Measurements from ENCODE around the gene NTM.

Gene NTM

DNA sequence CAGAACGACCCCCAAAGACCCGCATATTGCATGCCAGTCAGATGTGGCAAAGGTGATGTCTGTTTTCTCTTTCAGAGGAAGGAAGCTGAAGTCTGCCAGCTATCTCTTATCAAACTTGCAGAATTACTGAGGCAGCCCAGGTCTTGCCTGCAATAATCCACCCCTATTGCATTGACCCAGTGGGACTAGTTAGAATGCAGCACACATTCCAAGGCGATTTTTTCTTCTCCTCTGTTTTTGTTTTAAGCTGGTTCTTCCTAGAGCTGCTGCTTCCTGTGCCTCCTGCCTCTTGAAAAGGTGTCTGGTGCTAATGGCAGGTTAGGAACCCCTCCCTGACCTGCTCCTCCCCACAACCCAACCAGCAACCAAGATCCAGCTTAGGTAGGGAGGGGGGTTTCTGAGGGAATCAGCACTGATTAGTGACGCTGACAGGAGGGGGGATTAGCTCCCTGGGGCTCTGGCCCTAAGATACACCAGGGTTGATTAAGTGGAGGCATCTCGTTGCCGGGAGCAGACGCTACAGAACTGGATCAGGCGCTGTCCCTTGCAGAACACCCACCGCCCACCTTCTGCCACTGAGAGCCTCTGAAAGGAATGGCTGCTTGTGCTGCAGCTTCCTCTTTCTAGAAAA lies 2.8 kb downstream of the NTM start:
- no peak for DNase-seq (ENCODE audit: low read depth in 2 of 2, low spot score in 1 of 2)

DNA sequence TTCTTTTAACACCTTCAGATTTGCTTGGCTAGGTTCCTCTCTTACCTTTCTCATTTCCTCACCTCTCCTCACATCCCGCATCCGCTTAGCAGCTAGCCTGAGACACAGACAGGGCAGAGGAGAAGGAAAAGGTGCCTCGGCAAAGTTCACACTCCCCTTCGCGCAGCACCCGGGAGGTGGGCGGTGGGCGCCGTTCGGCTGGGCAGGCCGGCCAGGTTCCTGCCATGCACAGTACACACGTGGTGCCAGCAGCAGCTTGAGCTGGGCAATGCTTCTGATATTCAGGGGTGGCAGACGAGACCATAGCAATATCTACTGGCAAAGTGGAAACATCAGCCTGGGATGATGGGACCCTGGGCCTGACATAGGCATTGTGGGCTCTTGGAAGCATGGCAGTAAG lies 3.3 kb downstream of the NTM start:
- DNase-seq (ENCODE audit: low read depth in 2 of 2, low spot score in 1 of 2): no peak

DNA sequence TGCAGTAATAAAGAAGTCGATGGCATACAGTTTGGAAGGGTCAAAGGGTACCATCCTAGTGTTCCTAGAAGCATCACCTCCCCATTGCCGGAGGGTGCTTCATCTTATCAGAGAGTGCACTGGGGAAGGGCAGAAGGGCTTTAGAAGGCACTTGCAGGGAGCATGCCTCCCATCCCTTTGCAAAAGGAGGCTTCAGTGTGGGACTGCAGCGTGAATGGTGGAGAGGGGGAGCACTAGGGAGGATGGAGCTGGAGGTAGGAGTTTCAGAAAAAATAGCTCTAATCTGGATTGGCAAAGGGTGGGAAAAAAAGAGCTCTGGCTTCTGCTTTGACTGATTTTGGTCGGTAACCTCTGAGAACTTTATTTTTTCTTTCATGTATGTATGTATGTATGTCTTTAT lies 5.0 kb downstream of the NTM start:
- DNase-seq (ENCODE audit: low read depth in 2 of 2, low spot score in 1 of 2): no peak

DNA sequence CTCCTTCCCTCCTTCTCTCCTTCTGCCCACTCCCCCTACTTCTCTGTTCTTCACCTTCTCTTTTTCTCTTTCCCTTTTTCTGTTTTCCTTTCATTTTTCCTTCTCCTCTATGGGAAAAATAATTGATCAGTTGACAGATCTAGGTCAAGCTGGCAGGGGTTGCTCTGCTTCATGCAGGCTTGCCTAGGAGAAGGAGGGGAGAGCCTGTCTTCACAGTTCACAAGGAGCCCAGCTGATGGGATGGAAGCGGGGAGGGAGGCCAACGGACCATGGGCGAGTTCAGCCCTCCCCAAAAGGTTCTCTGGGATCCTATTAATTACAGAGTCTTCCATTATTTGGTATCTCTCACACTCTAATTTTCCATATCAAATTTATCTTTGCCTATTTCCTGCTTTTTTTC lies 5.5 kb downstream of the NTM start:
- no peak for DNase-seq (ENCODE audit: low read depth in 2 of 2, low spot score in 1 of 2)

DNA sequence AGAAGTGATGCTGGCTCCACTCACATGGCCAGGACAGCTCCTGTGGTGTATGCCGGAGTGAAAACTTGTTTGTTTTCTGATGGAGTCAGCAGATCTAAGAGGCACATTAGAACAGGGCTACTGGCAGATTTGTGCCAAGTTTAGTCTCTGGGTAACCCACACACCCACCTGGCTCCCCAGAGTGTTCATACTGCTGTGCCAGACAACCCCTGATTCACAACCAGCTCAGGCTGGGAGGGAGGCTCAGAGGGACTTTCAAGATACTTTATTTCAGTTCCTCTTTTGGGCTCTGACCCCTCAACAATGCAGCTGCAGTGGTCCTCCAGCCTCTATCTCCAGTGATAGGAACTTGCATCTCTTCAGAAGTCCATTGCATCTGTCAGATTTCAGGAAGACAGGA lies 8.5 kb downstream of the NTM start:
- no peak for DNase-seq (ENCODE audit: low read depth in 2 of 2, low spot score in 1 of 2)

- DNase-seq (ENCODE audit: low read depth in 2 of 2, low spot score in 1 of 2): no peak
Measured at GRCh38 chr11:131385763-131386390, 15.5 kb downstream of the NTM start.

GRCh38 chr11:131386408-131386807 lies 16.0 kb downstream of the NTM start:
- no peak for DNase-seq (ENCODE audit: low read depth in 2 of 2, low spot score in 1 of 2)

DNA sequence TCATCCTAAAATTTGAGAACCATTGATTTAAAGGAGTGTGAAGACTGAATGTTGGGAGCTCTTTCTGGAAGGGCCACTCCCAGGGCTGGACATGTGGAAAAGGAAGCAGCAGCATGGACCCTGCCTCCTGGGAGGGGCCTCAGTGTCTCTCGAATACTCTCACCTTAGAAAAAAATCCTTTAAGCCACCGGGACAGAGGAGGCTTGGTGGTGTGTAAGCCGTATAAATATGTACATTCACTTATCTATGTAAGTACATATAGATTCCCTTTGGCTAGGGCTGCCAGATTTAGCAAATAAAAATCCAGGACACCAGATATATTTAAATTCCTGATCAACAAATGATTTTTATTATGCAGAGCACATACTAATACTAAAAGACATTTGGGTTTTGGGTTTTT lies 17.6 kb downstream of the NTM start:
- no peak for DNase-seq (ENCODE audit: low read depth in 2 of 2, low spot score in 1 of 2)

- no peak for DNase-seq (ENCODE audit: low read depth in 2 of 2, low spot score in 1 of 2)
Measured at GRCh38 chr11:131389582-131389981, 19.2 kb downstream of the NTM start.

DNA sequence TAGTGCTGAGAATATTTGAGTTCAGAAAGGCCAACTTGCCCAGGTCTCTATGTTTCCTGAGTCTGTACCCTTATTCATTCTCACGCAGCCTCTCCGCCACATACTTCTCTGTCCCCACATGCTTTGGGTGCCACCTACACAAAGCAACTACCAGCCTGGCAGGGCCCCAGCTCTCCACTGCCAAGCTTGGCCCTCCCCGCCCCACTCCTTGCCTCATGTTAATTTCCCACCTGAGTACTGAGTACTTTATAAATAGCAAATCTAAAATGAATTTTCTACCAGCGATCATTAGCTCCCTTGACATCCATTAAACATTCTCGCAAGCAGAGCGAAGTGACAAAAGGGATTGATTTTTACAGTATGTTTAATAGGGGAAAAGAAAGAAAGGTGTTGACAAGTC lies 20.8 kb downstream of the NTM start:
- DNase-seq (ENCODE audit: low read depth in 2 of 2, low spot score in 1 of 2): no peak

DNA sequence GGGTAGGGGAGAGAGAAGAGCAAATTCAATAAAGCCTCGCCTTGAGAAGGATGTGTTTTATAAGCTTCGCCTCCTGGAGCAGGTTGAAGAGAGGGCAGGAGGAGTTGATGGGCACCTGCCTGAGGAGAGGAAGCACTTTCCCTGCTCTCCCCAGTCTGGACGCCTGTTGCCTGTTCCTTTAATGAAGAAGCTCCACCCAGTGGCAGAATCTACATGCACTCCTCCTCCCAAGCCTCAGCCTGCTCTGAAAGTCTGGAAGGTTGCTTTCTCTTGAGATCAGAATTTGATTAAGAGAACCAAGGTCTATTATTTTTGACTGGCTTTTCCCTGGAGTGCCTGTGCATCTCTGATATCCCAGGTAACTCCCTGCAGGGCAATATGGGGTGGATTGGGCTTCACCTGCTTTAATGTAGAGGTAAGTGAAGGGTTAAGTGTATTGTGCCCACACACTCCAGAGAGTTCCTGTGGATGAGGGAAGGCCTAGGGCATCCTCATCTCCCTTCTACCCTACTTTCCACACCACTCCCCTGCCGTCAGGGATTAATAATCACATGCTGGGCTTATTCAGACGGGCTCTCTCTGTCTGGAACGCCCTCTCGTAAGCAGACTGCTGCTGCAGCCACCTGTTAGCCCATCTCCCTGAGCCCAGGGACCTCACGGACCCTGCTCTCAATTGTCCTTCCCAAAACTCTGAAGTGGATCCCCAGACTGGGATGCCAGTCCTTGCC lies 22.3 kb downstream of the NTM start:
- no peak for DNase-seq (ENCODE audit: low read depth in 2 of 2, low spot score in 1 of 2)

GRCh38 chr11:131393691-131394090 lies 23.3 kb downstream of the NTM start:
- no peak for DNase-seq (ENCODE audit: low read depth in 2 of 2, low spot score in 1 of 2)

GRCh38 chr11:131397675-131398074 lies 27.3 kb downstream of the NTM start:
- no peak for DNase-seq (ENCODE audit: low read depth in 2 of 2, low spot score in 1 of 2)

DNA sequence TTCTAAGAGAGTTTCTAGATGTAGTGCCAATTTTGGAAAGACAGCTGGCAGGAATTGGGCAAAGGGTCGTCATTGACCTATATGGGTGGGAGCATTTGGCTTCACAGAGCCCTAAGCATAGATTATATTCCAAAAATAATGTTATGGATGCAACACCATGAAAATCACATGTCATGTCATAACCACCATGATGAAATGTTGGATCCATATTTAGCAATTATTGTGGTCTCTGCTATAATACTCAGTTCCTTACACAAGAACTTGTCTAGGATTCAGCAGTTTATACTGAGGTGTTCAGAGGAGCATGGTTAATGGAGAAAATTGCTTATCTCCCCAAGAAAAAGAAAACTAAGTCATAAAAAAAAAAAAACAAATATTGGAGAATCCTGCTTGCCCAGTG lies 31.6 kb downstream of the NTM start:
- no peak for DNase-seq (ENCODE audit: low read depth in 2 of 2, low spot score in 1 of 2)

GRCh38 chr11:131404010-131404409 lies 33.6 kb downstream of the NTM start:
- no peak for DNase-seq (ENCODE audit: low read depth in 2 of 2, low spot score in 1 of 2)

GRCh38 chr11:131408025-131408640 lies 37.7 kb downstream of the NTM start:
- no peak for DNase-seq (ENCODE audit: low read depth in 2 of 2, low spot score in 1 of 2)

DNA sequence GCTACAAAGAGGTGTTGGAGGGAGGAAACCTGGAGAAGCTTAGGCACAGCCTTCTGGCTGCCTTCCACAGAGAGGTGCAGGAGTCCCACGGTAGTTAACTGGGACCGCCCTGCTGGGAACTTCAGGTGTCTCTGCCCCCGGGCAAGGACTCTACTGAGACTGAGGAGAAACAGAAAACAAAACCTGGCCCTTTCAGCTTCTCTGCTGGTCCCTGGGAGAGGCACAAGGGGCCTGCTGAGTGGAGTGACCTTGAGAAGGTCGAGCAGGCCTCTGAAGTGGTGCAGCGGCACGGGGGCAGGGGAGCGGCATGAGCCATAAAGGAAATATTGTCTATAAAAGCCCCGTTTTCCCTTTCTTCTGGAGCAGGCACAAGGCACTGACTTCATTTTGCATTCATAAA lies 38.9 kb downstream of the NTM start:
- DNase-seq (ENCODE audit: low read depth in 2 of 2, low spot score in 1 of 2): no peak

- DNase-seq (ENCODE audit: low read depth in 2 of 2, low spot score in 1 of 2): no peak
Measured at GRCh38 chr11:131411636-131412035, 41.2 kb downstream of the NTM start.

- DNase-seq (ENCODE audit: low read depth in 2 of 2, low spot score in 1 of 2): no peak
Measured at GRCh38 chr11:131412061-131412460, 41.6 kb downstream of the NTM start.

GRCh38 chr11:131413217-131413616 lies 42.8 kb downstream of the NTM start:
- no peak for DNase-seq (ENCODE audit: low read depth in 2 of 2, low spot score in 1 of 2)

GRCh38 chr11:131418189-131418588 lies 47.8 kb downstream of the NTM start:
- DNase-seq (ENCODE audit: low read depth in 2 of 2, low spot score in 1 of 2): no peak
